Neutrophil (primary cell): ENCODE measurements around the gene APOBEC4.
A peak's percentile ranks its signal among the peaks of the same experiment; 100 is the strongest.

Experiments
- H3K27ac ChIP-seq: fragments of 200-600 bp; sonication (generic); 2 replicates; pipeline ENCODE4 v1.5.1; 2016; ENCODE audit warnings: mild to moderate bottlenecking, moderate library complexity
- H3K27me3 ChIP-seq: fragments of 200-600 bp; sonication (generic); 2 replicates; pipeline ENCODE4 v1.6.0; 2016; ENCODE audit warnings: mild to moderate bottlenecking
- H3K36me3 ChIP-seq: fragments of 200-600 bp; sonication (generic); 2 replicates; pipeline ENCODE4 v1.5.1; 2017
- H3K4me1 ChIP-seq, 2 experiments: fragments of 200-600 bp in 1 of 2; sonication (generic) in 1 of 2; 1 replicate in 1 of 2; 2 replicates in 1 of 2; pipeline versions ENCODE4 v1.5.1 to v1.6.1; 2013 to 2016; ENCODE audit warnings: low read depth in 1 of 2, low read length in 1 of 2, mild to moderate bottlenecking in 1 of 2, moderate library complexity in 1 of 2; ENCODE audit not compliant: control insufficient read depth in 1 of 2, insufficient read depth in 1 of 2
- H3K4me3 ChIP-seq, 2 experiments: fragments of 200-600 bp in 1 of 2; sonication (generic) in 1 of 2; 1 replicate in 1 of 2; 2 replicates in 1 of 2; pipeline ENCODE4 v1.5.1; 2013 to 2016; ENCODE audit warnings: low read depth in 1 of 2, low read length in 1 of 2, mild to moderate bottlenecking in 1 of 2, moderate library complexity in 1 of 2
- H3K9me3 ChIP-seq: fragments of 200-600 bp; sonication (generic); 2 replicates; pipeline ENCODE4 v1.5.1; 2016
- TF ChIP-seq, protein P1 (sequence below): fragments of 200-600 bp; sonication (generic); IDR thresholded peaks from 2 replicates; pipeline ENCODE4 v1.5.1; 2016; ENCODE audit warnings: antibody characterized with exemption

APOBEC4 gene

DNA sequence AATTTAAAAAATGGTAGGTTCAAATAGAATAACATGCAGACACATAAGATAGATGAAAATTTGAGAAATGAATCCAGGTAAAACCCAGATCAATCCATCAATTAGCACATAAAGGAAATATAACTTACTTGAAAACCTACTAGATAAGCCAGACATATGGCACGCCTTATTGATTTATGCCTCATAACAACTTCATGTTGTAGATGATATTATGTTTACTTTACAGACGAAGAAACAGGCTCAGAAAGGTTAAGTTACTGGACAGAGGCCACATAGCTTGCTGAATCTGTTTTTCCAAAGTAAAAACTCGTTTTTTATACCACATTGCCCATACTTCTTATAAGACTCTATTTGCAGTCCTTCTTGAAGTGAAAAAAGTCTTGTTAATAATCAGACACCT lies 40.7 kb downstream of the APOBEC4 start:
- H3K4me3 ChIP-seq: no peak overlapping the region
- H3K27ac ChIP-seq: peak overlapping the region; percentile 98
- peaks cover 8% of the 10 kb centered on the region for H3K36me3 ChIP-seq
- H3K27me3 ChIP-seq: no peaks in the 10 kb centered on the region
- no peaks in the 10 kb centered on the region for H3K9me3 ChIP-seq
- TF ChIP-seq, protein P1, sequence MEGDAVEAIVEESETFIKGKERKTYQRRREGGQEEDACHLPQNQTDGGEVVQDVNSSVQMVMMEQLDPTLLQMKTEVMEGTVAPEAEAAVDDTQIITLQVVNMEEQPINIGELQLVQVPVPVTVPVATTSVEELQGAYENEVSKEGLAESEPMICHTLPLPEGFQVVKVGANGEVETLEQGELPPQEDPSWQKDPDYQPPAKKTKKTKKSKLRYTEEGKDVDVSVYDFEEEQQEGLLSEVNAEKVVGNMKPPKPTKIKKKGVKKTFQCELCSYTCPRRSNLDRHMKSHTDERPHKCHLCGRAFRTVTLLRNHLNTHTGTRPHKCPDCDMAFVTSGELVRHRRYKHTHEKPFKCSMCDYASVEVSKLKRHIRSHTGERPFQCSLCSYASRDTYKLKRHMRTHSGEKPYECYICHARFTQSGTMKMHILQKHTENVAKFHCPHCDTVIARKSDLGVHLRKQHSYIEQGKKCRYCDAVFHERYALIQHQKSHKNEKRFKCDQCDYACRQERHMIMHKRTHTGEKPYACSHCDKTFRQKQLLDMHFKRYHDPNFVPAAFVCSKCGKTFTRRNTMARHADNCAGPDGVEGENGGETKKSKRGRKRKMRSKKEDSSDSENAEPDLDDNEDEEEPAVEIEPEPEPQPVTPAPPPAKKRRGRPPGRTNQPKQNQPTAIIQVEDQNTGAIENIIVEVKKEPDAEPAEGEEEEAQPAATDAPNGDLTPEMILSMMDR: no peak
- H3K4me1 ChIP-seq: peaks cover 32 to 50% of the 10 kb centered on the region in 2 experiments

DNA sequence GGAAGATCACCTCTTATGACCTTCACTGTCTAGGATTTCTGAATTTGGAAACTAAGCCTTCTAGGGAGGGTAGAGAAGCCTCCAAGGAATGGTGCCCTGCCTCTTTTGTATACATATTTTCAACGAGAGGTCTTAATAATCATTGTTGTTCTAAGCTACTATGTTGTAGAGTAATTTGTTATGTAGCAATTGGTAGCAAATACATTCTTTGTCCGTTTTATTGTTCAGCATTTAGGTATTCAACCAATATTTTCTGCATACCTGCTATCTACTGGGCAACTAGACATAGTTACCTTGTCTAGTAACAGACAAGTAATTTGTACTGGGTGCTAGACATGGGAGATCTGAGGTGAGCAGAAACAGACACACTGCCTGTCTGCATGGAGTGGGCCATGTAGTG lies 42.1 kb downstream of the APOBEC4 start:
- no peaks in the 10 kb centered on the region for H3K27me3 ChIP-seq
- H3K27ac ChIP-seq: peak overlapping the region; percentile 98
- peaks cover 8% of the 10 kb centered on the region for H3K36me3 ChIP-seq
- H3K4me3 ChIP-seq: no peak overlapping the region
- TF ChIP-seq, protein P1: no peak
- H3K4me1 ChIP-seq: peaks cover 45 to 64% of the 10 kb centered on the region in 2 experiments
- no peaks in the 10 kb centered on the region for H3K9me3 ChIP-seq

DNA sequence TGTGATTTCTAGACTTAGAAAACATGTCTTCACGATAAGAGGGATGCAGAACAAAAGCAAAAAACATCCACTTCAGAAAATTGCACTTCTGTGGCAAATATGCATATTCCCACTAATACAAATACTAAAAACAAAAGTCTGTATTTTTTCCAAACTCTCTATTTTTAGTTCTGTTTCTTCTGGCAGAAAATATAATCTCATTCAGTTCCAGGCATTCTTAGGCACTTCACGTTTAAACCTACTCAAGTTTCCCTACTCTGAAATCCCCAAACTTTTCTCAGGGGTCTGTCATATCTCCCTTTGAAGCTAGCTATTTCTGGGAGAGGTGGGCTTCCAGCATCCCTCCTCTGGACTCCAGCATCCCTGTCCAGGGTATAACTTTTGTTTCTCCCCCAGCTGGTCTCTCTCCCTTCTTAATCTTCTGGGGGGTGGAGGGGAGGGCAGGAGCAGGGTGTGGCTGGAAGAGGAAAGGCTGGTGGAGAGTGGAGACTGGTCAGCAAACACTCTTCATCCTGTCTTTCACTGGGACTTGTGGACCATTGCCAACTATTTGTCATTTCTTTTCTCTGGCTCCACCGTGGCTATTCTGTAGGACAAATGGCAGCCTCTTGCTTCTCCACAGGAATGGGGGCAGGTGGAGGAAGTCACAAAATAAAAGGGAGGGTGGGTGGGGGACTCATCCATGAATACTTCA lies 43.2 kb downstream of the APOBEC4 start:
- peak overlapping the region; percentile 98 for H3K27ac ChIP-seq

DNA sequence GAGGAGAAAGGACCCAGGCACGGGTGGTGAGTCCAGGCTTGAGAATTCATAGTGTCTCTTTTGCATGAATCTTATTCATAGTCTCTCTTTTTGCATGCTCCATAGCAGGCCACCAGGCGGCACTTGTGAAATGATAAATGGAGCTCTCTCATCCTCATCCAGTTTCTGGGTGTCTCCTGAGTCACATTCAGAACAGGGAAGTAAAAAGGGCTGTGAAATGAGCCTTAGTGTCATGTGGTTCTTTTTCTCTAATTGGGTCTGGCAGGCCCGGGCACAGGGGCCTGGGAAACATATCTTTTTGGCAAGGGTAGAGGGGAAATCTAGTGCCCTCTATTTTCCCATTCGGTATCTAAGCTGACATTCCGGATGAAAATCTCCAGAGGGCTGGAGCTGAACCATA lies 43.8 kb downstream of the APOBEC4 start:
- no peaks in the 10 kb centered on the region for H3K27me3 ChIP-seq
- TF ChIP-seq, protein P1: peak; percentile 89
- H3K4me3 ChIP-seq: peak overlapping the region; percentile 50 to 64
- peaks cover 8% of the 10 kb centered on the region for H3K36me3 ChIP-seq
- H3K9me3 ChIP-seq: no peaks in the 10 kb centered on the region
- H3K4me1 ChIP-seq: peaks cover 62 to 81% of the 10 kb centered on the region in 2 experiments
- peak overlapping the region; percentile 98 for H3K27ac ChIP-seq

More for the DNA sequence above, 43.2 kb downstream of the APOBEC4 start:
- TF ChIP-seq, protein P1: no peak
- Histone ChIP-seq H3K27me3 (no peaks in the 10 kb centered on the region), H3K4me3 (peak overlapping the region in 1 of 2 experiments; percentile 64), H3K36me3 (peaks cover 8% of the 10 kb centered on the region), H3K4me1 (peaks cover 57 to 75% of the 10 kb centered on the region in 2 experiments), H3K9me3 (no peaks in the 10 kb centered on the region)

DNA sequence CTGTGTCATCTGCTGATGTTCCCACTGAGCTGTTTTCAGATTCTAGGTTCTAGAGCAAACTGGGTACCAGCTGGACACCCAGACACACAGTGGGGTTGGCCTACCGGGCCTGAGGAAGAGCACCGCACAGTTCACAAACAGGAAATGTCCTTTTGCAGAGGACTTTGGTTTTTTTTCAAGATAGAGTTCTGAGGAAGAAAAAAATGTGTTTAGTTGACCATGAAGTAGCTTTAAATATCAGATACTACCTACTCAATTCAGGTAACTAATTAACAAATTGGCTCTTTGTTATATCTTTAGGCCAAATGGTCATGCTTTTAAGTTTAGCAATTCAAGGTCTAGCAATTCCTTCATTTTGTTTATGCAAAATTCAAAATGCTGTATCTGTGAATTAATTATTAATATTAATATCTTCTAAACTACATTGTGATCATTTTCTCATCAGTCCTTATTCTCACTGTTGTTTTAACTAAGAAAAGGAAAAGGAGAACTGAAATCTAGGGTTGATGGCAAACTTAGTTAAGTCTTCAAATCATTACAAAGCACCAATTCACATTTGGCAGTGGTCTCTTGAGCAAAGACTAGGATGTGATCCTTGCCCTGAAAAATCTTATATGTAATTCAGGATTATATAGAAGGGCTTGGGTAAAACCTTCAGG lies 45.7 kb downstream of the APOBEC4 start:
- no peaks in the 10 kb centered on the region for H3K27me3 ChIP-seq
- H3K4me1 ChIP-seq: peaks cover 81 to 94% of the 10 kb centered on the region in 2 experiments
- H3K9me3 ChIP-seq: no peaks in the 10 kb centered on the region
- TF ChIP-seq, protein P1: no peak
- peak overlapping the region; percentile 98 for H3K27ac ChIP-seq
- H3K4me3 ChIP-seq: peak overlapping the region; percentile 30 to 64
- H3K36me3 ChIP-seq: peaks cover 8% of the 10 kb centered on the region
